Neural progenitor cell (in vitro differentiated cells): Measurements from ENCODE around the gene SGCD. TPM values are rescaled to one million over a fixed set of nuclear protein-coding genes. Genes with fewer than 3 reads are reported as not detected.

Source experiments
- DNase-seq: peaks from one replicate; pipeline ENCODE4 v3.0.0-alpha.2; 2016; ENCODE audit warnings: low spot score
- H2AFZ ChIP-seq: fragments of 200-600 bp; sonication (generic); replicated peaks from 2 replicates; pipeline ENCODE4 v1.6.1; 2016; ENCODE audit warnings: antibody characterized with exemption
- H3F3A ChIP-seq: fragments of 200-600 bp; sonication (generic); 2 replicates; pipeline ENCODE4 v1.6.1; 2016; ENCODE audit warnings: antibody characterized with exemption, low read depth
- H3K27ac ChIP-seq: fragments of 200-600 bp; sonication (generic); 2 replicates; pipeline ENCODE4 v1.5.1; 2016; ENCODE audit warnings: mild to moderate bottlenecking
- H3K27me3 ChIP-seq: fragments of 200-600 bp; sonication (generic); 2 replicates; pipeline ENCODE4 v1.6.1; 2016; ENCODE audit warnings: mild to moderate bottlenecking, moderate library complexity
- H3K36me3 ChIP-seq: fragments of 200-600 bp; sonication (generic); 2 replicates; pipeline ENCODE4 v1.5.1; 2016
- H3K4me1 ChIP-seq: fragments of 200-600 bp; sonication (generic); 2 replicates; pipeline ENCODE4 v1.6.1; 2016; ENCODE audit warnings: mixed run types
- H3K4me2 ChIP-seq: fragments of 200-600 bp; sonication (generic); 2 replicates; pipeline ENCODE4 v1.6.1; 2016
- H3K4me3 ChIP-seq: fragments of 200-600 bp; sonication (generic); 2 replicates; pipeline ENCODE4 v1.5.1; 2016
- H3K79me2 ChIP-seq: fragments of 200-600 bp; sonication (generic); 2 replicates; pipeline ENCODE4 v1.6.1; 2016; ENCODE audit warnings: low read depth
- H3K9ac ChIP-seq: fragments of 200-600 bp; sonication (generic); 2 replicates; pipeline ENCODE4 v1.6.1; 2016
- H3K9me3 ChIP-seq: fragments of 200-600 bp; sonication (generic); 2 replicates; pipeline ENCODE4 v1.5.1; 2016; ENCODE audit warnings: low read depth
- H4K20me1 ChIP-seq: fragments of 200-600 bp; sonication (generic); 2 replicates; pipeline ENCODE4 v1.6.1; 2016; ENCODE audit warnings: low read depth
- H3K27ac Mint-ChIP-seq: 3 replicates; pipeline ENCODE4 v1.8.0; 2021; ENCODE audit warnings: mixed read lengths
- H3K27me3 Mint-ChIP-seq: 2 replicates; pipeline ENCODE4 v1.8.0; 2022; ENCODE audit warnings: low read depth, mild to moderate bottlenecking, inconsistent platforms, moderate library complexity, mixed read lengths; ENCODE audit not compliant: insufficient read depth
- H3K36me3 Mint-ChIP-seq: 3 replicates; pipeline ENCODE4 v1.8.0; 2021; ENCODE audit warnings: mixed read lengths
- H3K4me1 Mint-ChIP-seq: 3 replicates; pipeline ENCODE4 v1.8.0; 2021; ENCODE audit warnings: mixed read lengths
- H3K4me3 Mint-ChIP-seq: 3 replicates; pipeline ENCODE4 v1.8.0; 2021; ENCODE audit warnings: mild to moderate bottlenecking, moderate library complexity, mixed read lengths
- H3K9me3 Mint-ChIP-seq: 3 replicates; pipeline ENCODE4 v1.8.0; 2020; ENCODE audit warnings: mixed read lengths
- CTCF ChIP-seq: fragments of 200-600 bp; sonication (generic); IDR thresholded peaks from 2 replicates; pipeline ENCODE4 v1.5.1; 2017; ENCODE audit warnings: antibody characterized with exemption, mild to moderate bottlenecking
- EZH2 ChIP-seq: fragments of 200-600 bp; sonication (generic); IDR thresholded peaks from 2 replicates; pipeline ENCODE4 v1.6.1; 2017; ENCODE audit warnings: antibody characterized with exemption, mild to moderate bottlenecking, moderate library complexity
- EZH2phosphoT487 ChIP-seq: fragments of 200-600 bp; sonication (generic); IDR thresholded peaks from 2 replicates; pipeline ENCODE4 v1.6.1; 2017; ENCODE audit warnings: antibody characterized with exemption
- total RNA-seq: library from RNA; depleted of rRNA; stranded (reverse); fragments of >200 nt; gene quantifications from 2 replicates; pipeline ENCODE4 v1.2.3, GENCODE V29; 2015; ENCODE audit warnings: low replicate concordance

Gene SGCD
- total RNA-seq, 1 donor from 2014 or later, result not detected

- no peak overlapping the region for H3K4me3 Mint-ChIP-seq
- no peaks in the 10 kb centered on the region for H3K27me3 Mint-ChIP-seq
- Histone ChIP-seq H3K4me3 (no peak overlapping the region), H3K36me3 (no peaks in the 10 kb centered on the region), H4K20me1 (no peaks in the 10 kb centered on the region), H3K4me2 (no peak overlapping the region), H3K4me1 (peaks cover 8% of the 10 kb centered on the region), H3K27ac (no peak overlapping the region), H3K79me2 (no peaks in the 10 kb centered on the region), H3K9me3 (no peaks in the 10 kb centered on the region), H3K9ac (no peak overlapping the region), H2AFZ (no peak overlapping the region), H3F3A (no peaks in the 10 kb centered on the region), H3K27me3 (no peaks in the 10 kb centered on the region)
- H3K4me1 Mint-ChIP-seq, result no peaks in the 10 kb centered on the region
- no peaks in the 10 kb centered on the region for H3K9me3 Mint-ChIP-seq
- no peak for DNase-seq
- no peaks in the 10 kb centered on the region for H3K36me3 Mint-ChIP-seq
- H3K27ac Mint-ChIP-seq, result no peak overlapping the region
- no peak for TF ChIP-seq CTCF
- TF ChIP-seq EZH2, result no peak
Measured at GRCh38 chr5:156694598-156694997, 367.6 kb downstream of the SGCD start.

DNA sequence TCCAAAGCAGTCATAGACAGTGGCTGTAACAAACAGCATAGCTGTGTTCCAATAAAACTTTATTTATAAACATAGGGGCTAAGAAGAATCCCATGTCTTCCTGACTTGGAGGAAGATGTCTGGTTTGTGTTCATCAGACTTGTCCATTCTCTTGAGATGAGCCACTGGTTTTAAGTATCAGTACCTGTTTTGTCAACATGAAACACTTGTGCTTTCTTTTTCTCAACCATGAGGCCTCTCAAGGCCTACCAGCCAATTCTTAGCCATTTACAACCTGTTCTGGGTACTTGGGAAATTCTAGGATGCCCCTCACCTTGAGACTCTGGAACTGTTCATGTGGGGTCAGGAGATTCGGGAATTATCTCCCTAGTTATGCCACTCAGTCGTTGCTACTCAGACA is 368.8 kb downstream of the SGCD start:
- Histone ChIP-seq H3K27ac (no peak overlapping the region), H3K4me3 (no peak overlapping the region), H3K79me2 (no peaks in the 10 kb centered on the region), H3K4me1 (peaks cover 8% of the 10 kb centered on the region), H2AFZ (no peak overlapping the region), H3K27me3 (no peaks in the 10 kb centered on the region), H3K36me3 (no peaks in the 10 kb centered on the region), H3K4me2 (no peak overlapping the region), H4K20me1 (no peaks in the 10 kb centered on the region), H3K9ac (no peak overlapping the region), H3K9me3 (no peaks in the 10 kb centered on the region), H3F3A (no peaks in the 10 kb centered on the region)
- Mint-ChIP-seq H3K27ac (no peak overlapping the region), H3K27me3 (no peaks in the 10 kb centered on the region), H3K36me3 (no peaks in the 10 kb centered on the region), H3K9me3 (no peaks in the 10 kb centered on the region), H3K4me1 (no peaks in the 10 kb centered on the region), H3K4me3 (no peak overlapping the region)
- DNase-seq, result no peak
- TF ChIP-seq EZH2, result no peak
- no peak for TF ChIP-seq EZH2phosphoT487
- TF ChIP-seq CTCF, result no peak

DNA sequence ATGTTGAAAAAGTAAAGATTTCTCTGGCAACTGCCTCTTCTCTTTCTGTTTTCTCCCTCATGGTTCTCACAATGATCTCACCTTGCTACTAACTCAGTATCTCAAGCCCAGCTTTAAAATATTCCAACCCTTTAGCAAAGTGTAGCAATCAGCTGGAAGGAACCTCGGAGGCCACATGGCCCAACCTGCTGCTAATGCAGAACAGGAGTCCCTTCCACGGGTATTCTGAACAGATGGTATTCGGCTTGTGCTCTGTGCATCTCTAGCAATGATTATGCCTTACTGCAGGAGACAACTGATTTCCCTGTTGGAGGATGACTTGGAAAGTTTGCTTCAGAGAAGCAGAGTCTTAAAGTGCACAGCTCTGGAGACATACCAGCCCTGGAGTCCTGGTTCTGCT is 371.4 kb downstream of the SGCD start:
- Mint-ChIP-seq H3K27me3 (no peaks in the 10 kb centered on the region), H3K4me3 (no peak overlapping the region), H3K9me3 (no peaks in the 10 kb centered on the region), H3K27ac (no peak overlapping the region), H3K36me3 (no peaks in the 10 kb centered on the region), H3K4me1 (no peaks in the 10 kb centered on the region)
- TF ChIP-seq EZH2phosphoT487 (no peak), CTCF (no peak), EZH2 (no peak)
- H3K9ac ChIP-seq, result no peak overlapping the region
- no peaks in the 10 kb centered on the region for H3K27me3 ChIP-seq
- H3K36me3 ChIP-seq, result no peaks in the 10 kb centered on the region
- H2AFZ ChIP-seq, result no peak overlapping the region
- H4K20me1 ChIP-seq, result no peaks in the 10 kb centered on the region
- no peak overlapping the region for H3K4me3 ChIP-seq
- H3K79me2 ChIP-seq, result no peaks in the 10 kb centered on the region
- DNase-seq, result no peak
- no peak overlapping the region for H3K4me2 ChIP-seq
- H3K4me1 ChIP-seq, result peaks cover 7% of the 10 kb centered on the region
- H3K27ac ChIP-seq, result no peak overlapping the region
- H3F3A ChIP-seq, result no peaks in the 10 kb centered on the region
- no peaks in the 10 kb centered on the region for H3K9me3 ChIP-seq

DNA sequence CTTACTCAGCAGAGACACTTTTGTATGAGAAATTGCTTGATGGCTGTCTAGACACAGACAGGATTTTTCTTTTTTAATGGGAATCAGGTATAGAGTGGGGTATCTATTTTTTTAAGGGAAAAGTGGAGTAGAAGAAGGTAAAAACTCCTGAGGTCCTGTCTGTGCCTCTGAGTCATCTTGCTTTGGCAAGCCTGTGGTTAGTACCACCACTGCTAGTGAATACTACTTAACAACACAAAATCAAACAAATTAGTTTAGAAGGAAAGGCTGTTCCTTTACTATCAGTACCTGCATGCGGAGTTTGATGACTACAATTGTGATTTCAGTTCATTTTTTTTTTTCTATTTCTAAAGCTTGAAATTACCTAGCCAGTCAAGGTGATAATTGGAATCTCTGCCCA is 372.2 kb downstream of the SGCD start:
- H3K27me3 Mint-ChIP-seq, result no peaks in the 10 kb centered on the region
- H3K9ac ChIP-seq, result no peak overlapping the region
- H3K27ac ChIP-seq, result no peak overlapping the region
- H3K27ac Mint-ChIP-seq, result no peak overlapping the region
- H4K20me1 ChIP-seq, result no peaks in the 10 kb centered on the region
- H3K9me3 ChIP-seq, result no peaks in the 10 kb centered on the region
- H2AFZ ChIP-seq, result no peak overlapping the region
- H3K4me1 Mint-ChIP-seq, result no peaks in the 10 kb centered on the region
- H3F3A ChIP-seq, result no peaks in the 10 kb centered on the region
- TF ChIP-seq CTCF (no peak), EZH2 (no peak), EZH2phosphoT487 (no peak)
- no peaks in the 10 kb centered on the region for H3K27me3 ChIP-seq
- no peaks in the 10 kb centered on the region for H3K36me3 Mint-ChIP-seq
- no peaks in the 10 kb centered on the region for H3K79me2 ChIP-seq
- no peaks in the 10 kb centered on the region for H3K4me1 ChIP-seq
- H3K36me3 ChIP-seq, result no peaks in the 10 kb centered on the region
- no peak overlapping the region for H3K4me3 Mint-ChIP-seq
- DNase-seq, result no peak
- H3K4me2 ChIP-seq, result no peak overlapping the region
- no peak overlapping the region for H3K4me3 ChIP-seq
- H3K9me3 Mint-ChIP-seq, result no peaks in the 10 kb centered on the region
